ENCODE data around the gene APOF.
"Not testable (repeated sequence)": the region's sequence is repeated elsewhere in the genome, so short reads cannot be mapped to it uniquely, and the experiment has no call there.

APOF gene

GRCh38 chr12:56346675-56347074, 16.0 kb downstream of the APOF start:
- FAIRE-seq (no peak), DNase-seq (ENCODE audit: insufficient read length, low spot score) (no peak)
- no peak for TF ChIP-seq CTCF (IDR thresholded peaks at IDR 0.05; ENCODE audit: insufficient read depth, missing control alignments)

GRCh38 chr12:56342290-56342689, 20.4 kb downstream of the APOF start:
- FAIRE-seq; DNase-seq (ENCODE audit: insufficient read length, low spot score): not testable (repeated sequence)

DNA sequence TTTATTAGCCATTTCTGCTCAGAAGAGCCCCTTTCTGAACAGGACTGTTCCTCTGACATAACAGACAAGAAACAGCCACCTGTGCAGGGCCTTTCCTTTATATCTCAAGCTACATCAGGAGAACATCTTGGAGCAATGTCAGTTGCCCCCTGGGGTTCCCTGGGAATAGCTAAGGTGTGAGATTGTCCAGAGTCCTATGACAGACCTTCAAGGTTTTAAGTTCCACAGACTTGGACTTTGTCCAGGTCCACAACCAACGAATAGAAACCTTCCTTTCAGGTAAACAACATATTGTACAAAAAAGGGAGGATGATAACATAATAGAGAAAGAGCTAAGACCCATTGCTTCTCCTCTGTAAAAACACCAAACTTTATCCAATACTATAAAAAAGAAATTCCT, 21.0 kb downstream of the APOF start:
- no peak for DNase-seq (ENCODE audit: insufficient read length, low spot score)
- no peak for FAIRE-seq
- TF ChIP-seq CTCF (IDR thresholded peaks at IDR 0.05; ENCODE audit: insufficient read depth, missing control alignments): no peak

GRCh38 chr12:56339158-56339422, 23.6 kb downstream of the APOF start:
- no peak for DNase-seq (ENCODE audit: insufficient read length, low spot score)
- no peak for TF ChIP-seq CTCF (IDR thresholded peaks at IDR 0.05; ENCODE audit: insufficient read depth, missing control alignments)
- no peak for FAIRE-seq

GRCh38 chr12:56338308-56339157, 24.1 kb downstream of the APOF start, which contains the start of gene IL23A:
Gene IL23A, plus strand, starts transcription at chr12:56338884. Its CDS starts 161 bp downstream, at chr12:56339045.
- no peak for DNase-seq (ENCODE audit: insufficient read length, low spot score)
- FAIRE-seq: no peak
- no peak for TF ChIP-seq CTCF (IDR thresholded peaks at IDR 0.05; ENCODE audit: insufficient read depth, missing control alignments)

- no peak for DNase-seq (ENCODE audit: insufficient read length, low spot score)
- no peak for TF ChIP-seq CTCF (IDR thresholded peaks at IDR 0.05; ENCODE audit: insufficient read depth, missing control alignments)
- no peak for FAIRE-seq
These were observed 24.9 kb downstream of the APOF start for GRCh38 chr12:56337753-56338251.

- DNase-seq (ENCODE audit: insufficient read length, low spot score) (no peak), FAIRE-seq (no peak)
- no peak for TF ChIP-seq CTCF (IDR thresholded peaks at IDR 0.05; ENCODE audit: insufficient read depth, missing control alignments)
These were observed 26.1 kb downstream of the APOF start for GRCh38 chr12:56336361-56337167.

- FAIRE-seq; DNase-seq (ENCODE audit: insufficient read length, low spot score): not testable (repeated sequence)
These were observed 27.1 kb downstream of the APOF start for GRCh38 chr12:56335527-56335926.
